SK-N-SH (cell line): Measurements from ENCODE around the gene SLC17A9. TPM values are rescaled to one million over a fixed set of nuclear protein-coding genes. Genes with fewer than 3 reads are reported as not detected.

Source experiments
- CTCF ChIA-PET: fragments of 300-600, 350-600 bp; formaldehyde crosslinking; extraction: SDS; loops from one replicate; lab custom pipeline; 2021; lab: Yijun Ruan, JAX
- POLR2A ChIA-PET: fragments of 350-600 bp; sonication (Branson Sonifier 250); formaldehyde crosslinking; extraction: SDS; loops from one replicate; lab custom pipeline; 2020; ENCODE audit warnings: antibody characterized with exemption, inconsistent platforms; lab: Yijun Ruan, JAX
- DNase-seq: peaks from one replicate; pipeline ENCODE4 v3.0.0; 2012
- H2AFZ ChIP-seq: fragments of 200-600 bp; sonication (generic); 2 replicates; pipeline ENCODE4 v1.8.1; 2016; ENCODE audit warnings: antibody characterized with exemption, mild to moderate bottlenecking, low read depth
- H3F3A ChIP-seq: fragments of 200-600 bp; sonication (generic); replicated peaks from 2 replicates; pipeline ENCODE3; 2016; ENCODE audit warnings: antibody characterized with exemption, mild to moderate bottlenecking; ENCODE audit not compliant: insufficient read depth
- H3K27ac ChIP-seq, 2 experiments: fragments of 200-500 bp in 1 of 2; fragments of 200-600 bp in 1 of 2; sonication (Bioruptor generic) in 1 of 2; sonication (generic), shearing (Covaris generic) in 1 of 2; 2 replicates each; pipeline versions ENCODE4 v1.5.1 to v1.6.1; 2014 to 2016; ENCODE audit warnings: low read depth in 2 of 2, inconsistent platforms in 1 of 2, low read length in 1 of 2, mild to moderate bottlenecking in 1 of 2, mixed read lengths in 1 of 2
- H3K27me3 ChIP-seq: fragments of 200-600 bp; sonication (generic), shearing (Covaris generic); 2 replicates; pipeline ENCODE4 v1.6.1; 2016; ENCODE audit warnings: mixed run types; ENCODE audit not compliant: insufficient read depth
- H3K36me3 ChIP-seq, 2 experiments: fragments of 200-500 bp in 1 of 2; fragments of 200-600 bp in 1 of 2; sonication (Bioruptor generic) in 1 of 2; sonication (generic) in 1 of 2; replicated peaks in 1 of 2; 2 replicates each; pipeline versions ENCODE3 to v1.5.1; 2014 to 2016; ENCODE audit warnings: low read length in 1 of 2, mild to moderate bottlenecking in 1 of 2; ENCODE audit not compliant: insufficient read depth in 2 of 2, control insufficient read depth in 1 of 2
- H3K4me1 ChIP-seq, 2 experiments: fragments of 200-500 bp in 1 of 2; fragments of 200-600 bp in 1 of 2; sonication (Bioruptor generic) in 1 of 2; sonication (generic), shearing (Covaris generic) in 1 of 2; 2 replicates each; pipeline versions ENCODE4 v1.5.1 to v1.6.1; 2014 to 2016; ENCODE audit warnings: low read depth in 1 of 2, low read length in 1 of 2, mixed run types in 1 of 2; ENCODE audit not compliant: insufficient read depth in 2 of 2, control insufficient read depth in 1 of 2
- H3K4me2 ChIP-seq: fragments of 200-600 bp; sonication (generic), shearing (Covaris generic); 2 replicates; pipeline ENCODE4 v1.6.1; 2017; ENCODE audit warnings: mixed run types
- H3K4me3 ChIP-seq, 2 experiments: fragments of 200-500 bp in 1 of 2; fragments of 200-600 bp in 1 of 2; sonication (Bioruptor generic) in 1 of 2; sonication (generic), shearing (Covaris generic) in 1 of 2; 2 replicates each; pipeline versions ENCODE4 v1.5.1 to v1.8.1; 2014 to 2016; ENCODE audit warnings: low read depth in 2 of 2, inconsistent platforms in 1 of 2, low read length in 1 of 2, mild to moderate bottlenecking in 1 of 2, mixed read lengths in 1 of 2, moderate library complexity in 1 of 2
- H3K79me2 ChIP-seq: fragments of 200-600 bp; sonication (generic); 2 replicates; pipeline ENCODE4 v1.8.1; 2017; ENCODE audit warnings: mild to moderate bottlenecking; ENCODE audit not compliant: insufficient read depth
- H3K9ac ChIP-seq: fragments of 200-600 bp; sonication (generic); 2 replicates; pipeline ENCODE4 v1.6.1; 2017; ENCODE audit warnings: mixed run types
- H3K9me2 ChIP-seq: fragments of 200-600 bp; sonication (generic); 2 replicates; pipeline ENCODE4 v1.6.1; 2017; ENCODE audit warnings: mixed run types
- H3K9me3 ChIP-seq: fragments of 200-600 bp; sonication (generic); 2 replicates; pipeline ENCODE4 v1.6.1; 2017; ENCODE audit warnings: mixed run types, mild to moderate bottlenecking, moderate library complexity
- H4K20me1 ChIP-seq: fragments of 200-600 bp; sonication (generic); 2 replicates; pipeline ENCODE4 v1.6.1; 2017; ENCODE audit warnings: mild to moderate bottlenecking, mixed run types; ENCODE audit not compliant: insufficient read depth
- CTCF ChIP-seq: fragments of 200-600 bp; sonication (generic); IDR thresholded peaks from 2 replicates; pipeline ENCODE4 v1.6.1; 2017; ENCODE audit warnings: antibody characterized with exemption, mild to moderate bottlenecking, moderate library complexity
- EP300 ChIP-seq, 2 experiments: IDR thresholded peaks; 2 replicates each; pipeline versions ENCODE4 v1.4.0 to v1.6.1; 2012; ENCODE audit warnings: borderline replicate concordance in 1 of 2, low read depth in 1 of 2, low read length in 1 of 2
- GATA2 ChIP-seq: sonication (generic); formaldehyde crosslinking; IDR thresholded peaks from 2 replicates; pipeline ENCODE4 v1.5.0; 2020; ENCODE audit warnings: mild to moderate bottlenecking, missing genetic modification reagents
- MAX ChIP-seq: IDR thresholded peaks from 2 replicates; pipeline ENCODE4 v1.4.0; 2012; ENCODE audit warnings: low read depth
- MEF2A ChIP-seq: IDR thresholded peaks from 2 replicates; pipeline ENCODE4 v1.4.0; 2012; ENCODE audit warnings: low read depth, borderline replicate concordance
- MXI1 ChIP-seq: IDR thresholded peaks from 2 replicates; pipeline ENCODE4 v1.6.1; 2012; ENCODE audit warnings: mild to moderate bottlenecking, low read depth, low read length, improper control_type of control experiment
- PBX3 ChIP-seq: IDR thresholded peaks from 2 replicates; pipeline ENCODE4; 2012
- POLR2AphosphoS5 ChIP-seq: IDR thresholded peaks from 2 replicates; pipeline ENCODE4 v1.6.1; 2012; ENCODE audit warnings: low read depth, low read length
- RCOR1 ChIP-seq: fragments of 150-350 bp; IDR thresholded peaks from 2 replicates; pipeline ENCODE4 v1.6.1; 2017; ENCODE audit warnings: antibody characterized with exemption, low read length
- RFX5 ChIP-seq: IDR thresholded peaks from 2 replicates; pipeline ENCODE4 v1.6.1; 2012; ENCODE audit warnings: mild to moderate bottlenecking, improper control_type of control experiment, low read length
- SMC3 ChIP-seq: IDR thresholded peaks from 2 replicates; pipeline ENCODE4 v1.6.1; 2012; ENCODE audit warnings: low read depth, low read length, improper control_type of control experiment
- TAF1 ChIP-seq: IDR thresholded peaks from 2 replicates; pipeline ENCODE4 v1.6.1; 2012; ENCODE audit warnings: low read depth, mild to moderate bottlenecking, low read length, moderate library complexity, borderline replicate concordance
- TEAD4 ChIP-seq: IDR thresholded peaks from 2 replicates; pipeline ENCODE4 v1.4.0; 2012; ENCODE audit warnings: mild to moderate bottlenecking, borderline replicate concordance; ENCODE audit not compliant: insufficient read depth
- USF2 ChIP-seq: fragments of 150-350 bp; IDR thresholded peaks from 2 replicates; pipeline ENCODE4 v1.6.1; 2017; ENCODE audit warnings: antibody characterized with exemption, low read length, low read depth, borderline replicate concordance
- YY1 ChIP-seq: IDR thresholded peaks from 2 replicates; pipeline ENCODE4 v1.4.0; 2012; ENCODE audit warnings: low read depth, mild to moderate bottlenecking
- ZBTB33 ChIP-seq: IDR thresholded peaks from 2 replicates; pipeline ENCODE4 v1.4.0; 2012; ENCODE audit warnings: low read depth, borderline replicate concordance
- WGBS: methylation state at CpG from one replicate; pipeline ENCODE4 v1.1.6; 2017; ENCODE audit warnings: low lambda C conversion rate; 5-methylcytosine and 5-hydroxymethylcytosine counted together
- polyA plus RNA-seq, 3 experiments: library from polyadenylated mRNA; depleted of rRNA; stranded (reverse); fragments of >200 nt; gene quantifications; 2 replicates each; pipeline ENCODE4 v1.2.3, GENCODE V29; 2012

Gene SLC17A9
- polyA plus RNA-seq, 1 of the 3 experiments (the other 2 are of a cell fraction): not detected

- TF ChIP-seq CTCF (no peak), USF2 (no peak), GATA2 (CRISPR knock-in tag) (no peak), PBX3 (no peak), YY1 (no peak), POLR2AphosphoS5 (no peak)
Observed at GRCh38 chr20:62985444-62985778, 32.9 kb downstream of the SLC17A9 start (continued).

- whole genome bisulfite sequencing: 40% methylated on average over 6 of the region's 6 CpGs
- no peak overlapping the region for H3K9ac ChIP-seq
- ChIA-PET CTCF (interaction anchor here (2.5 to 3.8 kb wide), 2 partner anchors 14 to 23 kb away, joined by 8 to 11 read pairs; no protein-coding TSS in a partner anchor), POLR2A (no interaction called here)
- peaks cover 29% of the 10 kb centered on the region for H3K27me3 ChIP-seq
- DNase-seq: no peak
- H2AFZ ChIP-seq: no peak overlapping the region
- H4K20me1 ChIP-seq: no peaks in the 10 kb centered on the region
- H3K27ac ChIP-seq: no peak overlapping the region
- no peaks in the 10 kb centered on the region for H3K9me3 ChIP-seq
- no peaks in the 10 kb centered on the region for H3F3A ChIP-seq
- H3K4me3 ChIP-seq: no peak overlapping the region
- H3K4me1 ChIP-seq: no peaks in the 10 kb centered on the region
- no peak for TF ChIP-seq POLR2AphosphoS5
- H3K9me2 ChIP-seq: no peaks in the 10 kb centered on the region
- no peak overlapping the region for H3K4me2 ChIP-seq
- H3K79me2 ChIP-seq: no peaks in the 10 kb centered on the region
- no peaks in the 10 kb centered on the region for H3K36me3 ChIP-seq
Observed at GRCh38 chr20:62986257-62986800, 33.8 kb downstream of the SLC17A9 start.

GRCh38 chr20:62987114-62987513 lies 34.6 kb downstream of the SLC17A9 start:
- 33% methylated on average over 9 of the region's 10 CpGs for WGBS
- TF ChIP-seq TEAD4: no peak
- TF ChIP-seq MAX: no peak
- no peak for TF ChIP-seq CTCF
- TF ChIP-seq RFX5: no peak
- TF ChIP-seq EP300 (IDR thresholded peaks at IDR 0.05; ENCODE audit: borderline replicate concordance in 1 of 2, low read depth in 1 of 2, low read length in 1 of 2): no peak
- no peak for TF ChIP-seq MXI1
- TF ChIP-seq RCOR1: no peak
- no peak for TF ChIP-seq TAF1
- no peak for TF ChIP-seq ZBTB33
- no peak for TF ChIP-seq MEF2A
- TF ChIP-seq SMC3: no peak

More at GRCh38 chr20:62987114-62987513, 34.6 kb downstream of the SLC17A9 start:
- no peaks in the 10 kb centered on the region for H3K4me1 ChIP-seq
- ChIA-PET CTCF (interaction anchor here (1.1 to 3.8 kb wide), 5 partner anchors 12 to 164 kb away, joined by 3 to 13 read pairs (median 6); no protein-coding TSS in a partner anchor), POLR2A (no interaction called here)
- no peaks in the 10 kb centered on the region for H3K9me2 ChIP-seq
- no peak overlapping the region for H2AFZ ChIP-seq
- no peaks in the 10 kb centered on the region for H3K36me3 ChIP-seq
- H3K9ac ChIP-seq: no peak overlapping the region
- H3K9me3 ChIP-seq: no peaks in the 10 kb centered on the region
- no peaks in the 10 kb centered on the region for H3K79me2 ChIP-seq
- no peak for DNase-seq
- no peaks in the 10 kb centered on the region for H3F3A ChIP-seq
- H3K4me3 ChIP-seq: no peak overlapping the region
- H3K4me2 ChIP-seq: no peak overlapping the region
- no peaks in the 10 kb centered on the region for H4K20me1 ChIP-seq
- peaks cover 36% of the 10 kb centered on the region for H3K27me3 ChIP-seq
- no peak overlapping the region for H3K27ac ChIP-seq
